ENCODE measurements around the gene ST3GAL2. TPM values are rescaled to one million over a fixed set of nuclear protein-coding genes. Genes with fewer than 3 reads are reported as not detected.

Gene ST3GAL2
- polyA plus RNA-seq, 1 experiment = 12.4 TPM

DNA sequence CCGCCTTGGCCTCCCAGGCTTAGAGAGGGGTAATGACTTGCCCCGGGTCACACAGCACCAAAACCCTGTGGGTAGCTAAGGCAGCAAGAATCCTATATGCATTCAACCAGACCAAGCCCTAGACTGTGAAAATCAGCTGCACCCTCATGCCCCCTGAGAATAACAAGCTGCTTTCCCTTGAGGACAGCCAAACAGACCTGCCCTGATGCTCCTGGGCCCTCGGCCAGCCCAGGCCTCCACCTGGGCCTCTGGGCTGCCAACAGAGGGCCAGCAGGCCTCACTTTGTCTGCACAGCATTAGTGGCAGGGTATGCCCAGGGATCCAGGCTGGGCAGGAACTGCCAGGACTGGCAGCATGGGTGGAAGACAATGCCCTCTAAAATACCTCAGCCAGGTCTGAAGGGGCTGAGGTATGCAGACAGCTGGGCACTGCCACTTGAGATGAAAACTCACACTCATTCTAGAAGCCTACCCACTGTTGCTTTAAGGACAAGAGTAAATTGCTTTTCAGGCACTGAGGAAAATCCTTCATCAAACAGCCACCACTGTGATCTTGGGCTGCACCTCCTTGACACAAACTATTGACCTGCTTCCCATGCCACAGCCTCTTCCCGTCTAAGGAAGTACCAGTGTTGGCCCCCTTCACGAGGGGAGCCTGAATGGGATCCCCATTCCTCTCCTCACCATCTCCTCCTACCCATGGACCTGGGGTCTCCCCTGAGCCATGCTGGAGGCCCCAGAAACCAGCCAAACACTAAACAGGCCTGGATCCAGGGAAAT lies 8.8 kb downstream of the ST3GAL2 start:
- POLR2A ChIA-PET = interaction anchor here (0.7 kb wide), 1 partner anchor 49 kb away, joined by 13 read pairs; no protein-coding TSS in a partner anchor
- H3K27ac ChIP-seq (ENCODE audit: low read depth, low read length) = peak overlapping the region; percentile 52

DNA sequence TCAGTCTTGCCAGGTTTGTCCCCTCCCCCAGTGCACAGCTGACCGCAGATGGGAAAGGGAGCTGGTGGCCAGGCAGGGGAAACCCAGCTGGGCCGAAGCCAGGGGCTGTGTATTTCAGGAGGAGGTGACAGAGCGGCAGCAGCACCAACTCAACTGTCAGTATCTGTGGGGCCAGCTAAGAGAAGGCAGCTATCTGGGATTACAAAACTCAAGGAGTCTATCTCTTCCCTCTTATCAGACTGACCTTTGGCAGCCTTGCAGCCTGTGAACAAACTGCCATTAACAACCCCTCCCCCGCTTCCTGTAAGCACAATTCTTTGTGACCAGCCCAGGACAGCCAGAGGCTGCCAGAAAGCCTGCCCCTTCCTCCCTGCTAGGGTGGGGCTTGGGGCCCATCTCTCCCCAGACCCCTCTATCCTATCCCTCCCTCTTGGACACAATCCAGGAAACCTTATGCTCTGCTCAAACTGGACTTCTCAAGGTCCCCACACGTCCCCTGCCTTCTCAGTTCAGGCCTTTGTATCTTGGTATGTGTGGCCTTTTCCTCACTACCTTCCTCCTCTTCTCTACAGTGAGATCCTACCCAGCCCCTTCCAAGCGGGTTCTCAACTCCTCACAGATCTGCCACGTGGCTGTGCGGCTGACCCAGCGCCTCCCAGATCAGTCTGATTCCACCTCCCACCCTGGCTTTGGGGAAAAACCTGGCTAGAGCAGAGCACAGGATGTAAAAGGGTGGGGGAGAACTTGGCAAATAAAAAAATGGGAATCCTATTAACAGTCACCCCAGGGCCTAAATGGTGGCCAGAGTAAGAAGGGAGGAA lies 10.5 kb downstream of the ST3GAL2 start:
- Histone ChIP-seq H3K27me3 (ENCODE audit: control insufficient read depth, insufficient read depth, low read length) (no peaks in the 10 kb centered on the region), H3K27ac (ENCODE audit: low read depth, low read length) (peak overlapping the region; percentile 69), H3K4me3 (ENCODE audit: low read depth, low read length) (peak overlapping the region; percentile 22), H3K9me3 (ENCODE audit: control insufficient read depth, insufficient read depth, low read length) (no peaks in the 10 kb centered on the region)
- CTCF ChIA-PET = interaction anchor here (0.6 kb wide), 1 partner anchor 151 kb away, joined by 5 read pairs; no protein-coding TSS in a partner anchor
- TF ChIP-seq, protein P1, sequence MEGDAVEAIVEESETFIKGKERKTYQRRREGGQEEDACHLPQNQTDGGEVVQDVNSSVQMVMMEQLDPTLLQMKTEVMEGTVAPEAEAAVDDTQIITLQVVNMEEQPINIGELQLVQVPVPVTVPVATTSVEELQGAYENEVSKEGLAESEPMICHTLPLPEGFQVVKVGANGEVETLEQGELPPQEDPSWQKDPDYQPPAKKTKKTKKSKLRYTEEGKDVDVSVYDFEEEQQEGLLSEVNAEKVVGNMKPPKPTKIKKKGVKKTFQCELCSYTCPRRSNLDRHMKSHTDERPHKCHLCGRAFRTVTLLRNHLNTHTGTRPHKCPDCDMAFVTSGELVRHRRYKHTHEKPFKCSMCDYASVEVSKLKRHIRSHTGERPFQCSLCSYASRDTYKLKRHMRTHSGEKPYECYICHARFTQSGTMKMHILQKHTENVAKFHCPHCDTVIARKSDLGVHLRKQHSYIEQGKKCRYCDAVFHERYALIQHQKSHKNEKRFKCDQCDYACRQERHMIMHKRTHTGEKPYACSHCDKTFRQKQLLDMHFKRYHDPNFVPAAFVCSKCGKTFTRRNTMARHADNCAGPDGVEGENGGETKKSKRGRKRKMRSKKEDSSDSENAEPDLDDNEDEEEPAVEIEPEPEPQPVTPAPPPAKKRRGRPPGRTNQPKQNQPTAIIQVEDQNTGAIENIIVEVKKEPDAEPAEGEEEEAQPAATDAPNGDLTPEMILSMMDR (IDR thresholded peaks at IDR 0.05; ENCODE audit: low read depth, low read length) = no peak
- DNase-seq (ENCODE audit: low read depth, low spot score) = peak; percentile 87
- POLR2A ChIA-PET = interaction anchor here (0.6 to 1.1 kb wide), 4 partner anchors 10 to 72 kb away, joined by 3 to 12 read pairs (median 6); partner anchors contain the start of gene ST3GAL2

More for the DNA sequence above, 8.8 kb downstream of the ST3GAL2 start:
- Histone ChIP-seq H3K9me3 (ENCODE audit: control insufficient read depth, insufficient read depth, low read length) (no peaks in the 10 kb centered on the region), H3K4me3 (ENCODE audit: low read depth, low read length) (no peak overlapping the region), H3K27me3 (ENCODE audit: control insufficient read depth, insufficient read depth, low read length) (no peaks in the 10 kb centered on the region)
- no peak for DNase-seq (ENCODE audit: low read depth, low spot score)
- CTCF ChIA-PET = no interaction called here
- TF ChIP-seq, protein P1 (IDR thresholded peaks at IDR 0.05; ENCODE audit: low read depth, low read length) = no peak

DNA sequence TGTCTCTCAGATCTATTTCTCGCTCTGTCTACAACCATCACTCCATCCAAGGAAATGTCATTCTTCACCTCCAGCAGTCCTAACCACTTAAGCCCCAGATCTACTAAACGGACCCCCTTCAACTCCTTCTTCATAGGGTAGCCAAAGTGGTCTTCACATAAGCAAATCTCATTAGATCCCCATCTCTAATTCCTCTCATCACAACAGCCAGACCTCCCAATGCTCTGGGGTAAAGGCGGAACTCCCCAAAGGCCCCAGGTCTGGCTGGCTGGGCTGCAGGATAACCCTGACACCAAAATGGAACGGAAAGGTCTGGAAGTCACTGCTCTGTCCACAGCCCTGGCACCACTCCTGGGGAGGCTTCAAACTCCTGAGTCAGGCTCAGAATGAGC lies 11.1 kb downstream of the ST3GAL2 start:
- POLR2A ChIA-PET = interaction anchor here (0.6 to 1.1 kb wide), 5 partner anchors 11 to 71 kb away, joined by 3 to 12 read pairs (median 7); partner anchors contain the start of gene ST3GAL2
- TF ChIP-seq, protein P1 (IDR thresholded peaks at IDR 0.05; ENCODE audit: low read depth, low read length) = no peak
- Histone ChIP-seq H3K9me3 (ENCODE audit: control insufficient read depth, insufficient read depth, low read length) (no peaks in the 10 kb centered on the region), H3K27me3 (ENCODE audit: control insufficient read depth, insufficient read depth, low read length) (no peaks in the 10 kb centered on the region), H3K27ac (ENCODE audit: low read depth, low read length) (peak overlapping the region; percentile 69), H3K4me3 (ENCODE audit: low read depth, low read length) (no peak overlapping the region)
- CTCF ChIA-PET = interaction anchor here (0.6 kb wide), 1 partner anchor 151 kb away, joined by 5 read pairs; no protein-coding TSS in a partner anchor
- no peak for DNase-seq (ENCODE audit: low read depth, low spot score)

DNA sequence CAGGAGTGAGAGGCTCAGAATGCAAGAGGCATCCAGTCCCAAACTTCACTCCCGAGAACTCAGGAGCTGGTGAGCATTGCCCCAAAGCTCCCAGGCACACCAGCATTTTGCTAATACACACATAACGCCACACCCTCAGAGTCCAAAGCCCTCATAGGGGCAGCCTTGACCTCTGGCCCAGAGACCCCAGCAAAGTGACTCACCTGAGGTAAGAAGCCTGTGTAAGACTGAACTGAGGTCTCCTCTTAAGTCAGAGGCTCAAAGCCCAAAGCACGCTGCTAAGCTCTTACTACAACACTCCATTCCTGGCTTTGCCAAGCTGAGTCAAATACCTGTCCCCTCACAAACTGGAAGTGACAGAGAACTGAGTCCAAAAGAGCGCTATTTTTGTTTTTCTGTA lies 16.4 kb downstream of the ST3GAL2 start:
- no peak for DNase-seq (ENCODE audit: low read depth, low spot score)
- Histone ChIP-seq H3K4me3 (ENCODE audit: low read depth, low read length) (no peak overlapping the region), H3K9me3 (ENCODE audit: control insufficient read depth, insufficient read depth, low read length) (no peaks in the 10 kb centered on the region), H3K27ac (ENCODE audit: low read depth, low read length) (no peak overlapping the region), H3K27me3 (ENCODE audit: control insufficient read depth, insufficient read depth, low read length) (no peaks in the 10 kb centered on the region)
- ChIA-PET POLR2A (interaction anchor here (0.6 to 1.3 kb wide), 2 partner anchors 11 to 41 kb away, joined by 3 to 4 read pairs; no protein-coding TSS in a partner anchor), CTCF (no interaction called here)
- TF ChIP-seq, protein P1 (IDR thresholded peaks at IDR 0.05; ENCODE audit: low read depth, low read length) = no peak

Measured in AG04450 (cell line).